Limb (tissue), 2 donors: Measurements from ENCODE around the gene PDGFD.

Source experiments
- DNase-seq, 2 donors: peaks; one replicate each; pipeline ENCODE4 v3.0.0-alpha.2; 2016; ENCODE audit errors: extremely low spot score in 2 of 2

Gene PDGFD

GRCh38 chr11:104001561-104002056, 162.3 kb downstream of the PDGFD start:
- no peak for DNase-seq

- no peak for DNase-seq
These were observed 163.1 kb downstream of the PDGFD start for GRCh38 chr11:104000798-104001197.

- no peak for DNase-seq
These were observed 165.0 kb downstream of the PDGFD start for GRCh38 chr11:103998826-103999508.

- DNase-seq = no peak
These were observed 166.9 kb downstream of the PDGFD start for GRCh38 chr11:103997082-103997481.

GRCh38 chr11:103995896-103996295, 168.1 kb downstream of the PDGFD start:
- no peak for DNase-seq

GRCh38 chr11:103994518-103994917, 169.4 kb downstream of the PDGFD start:
- DNase-seq = no peak

GRCh38 chr11:103994094-103994493, 169.9 kb downstream of the PDGFD start:
- peak in 1 of 2 donors; percentile 22 for DNase-seq

- no peak for DNase-seq
These were observed 170.4 kb downstream of the PDGFD start for GRCh38 chr11:103993507-103993906.

GRCh38 chr11:103988595-103988969, 175.4 kb downstream of the PDGFD start:
- DNase-seq = no peak

GRCh38 chr11:103987629-103988594, 176.0 kb downstream of the PDGFD start:
- DNase-seq = no peak

- no peak for DNase-seq
These were observed 178.9 kb downstream of the PDGFD start for GRCh38 chr11:103985041-103985440.

- DNase-seq = no peak
These were observed 183.8 kb downstream of the PDGFD start for GRCh38 chr11:103980108-103980507.

GRCh38 chr11:103978616-103979595, 185.0 kb downstream of the PDGFD start:
- peak in 1 of 2 donors; percentile 19 for DNase-seq

GRCh38 chr11:103972013-103972412, 191.9 kb downstream of the PDGFD start:
- no peak for DNase-seq

- DNase-seq = no peak
These were observed 193.2 kb downstream of the PDGFD start for GRCh38 chr11:103970701-103971249.

- DNase-seq = no peak
These were observed 195.3 kb downstream of the PDGFD start for GRCh38 chr11:103968685-103969084.

- no peak for DNase-seq
These were observed 196.0 kb downstream of the PDGFD start for GRCh38 chr11:103967985-103968384.

GRCh38 chr11:103964390-103964789, 199.6 kb downstream of the PDGFD start:
- DNase-seq = no peak

- no peak for DNase-seq
These were observed 200.3 kb downstream of the PDGFD start for GRCh38 chr11:103963648-103964047.

- DNase-seq = no peak
These were observed 202.9 kb downstream of the PDGFD start for GRCh38 chr11:103961010-103961409.

GRCh38 chr11:103960108-103960507, 203.8 kb downstream of the PDGFD start:
- no peak for DNase-seq
